ENCODE results near the gene ATG2A. TPM values are rescaled to one million over a fixed set of nuclear protein-coding genes. Genes with fewer than 3 reads are reported as not detected.

ATG2A gene
- total and polyA plus RNA-seq, 2 experiments from 2014 or later, result 13.3 to 36.2 TPM

DNA sequence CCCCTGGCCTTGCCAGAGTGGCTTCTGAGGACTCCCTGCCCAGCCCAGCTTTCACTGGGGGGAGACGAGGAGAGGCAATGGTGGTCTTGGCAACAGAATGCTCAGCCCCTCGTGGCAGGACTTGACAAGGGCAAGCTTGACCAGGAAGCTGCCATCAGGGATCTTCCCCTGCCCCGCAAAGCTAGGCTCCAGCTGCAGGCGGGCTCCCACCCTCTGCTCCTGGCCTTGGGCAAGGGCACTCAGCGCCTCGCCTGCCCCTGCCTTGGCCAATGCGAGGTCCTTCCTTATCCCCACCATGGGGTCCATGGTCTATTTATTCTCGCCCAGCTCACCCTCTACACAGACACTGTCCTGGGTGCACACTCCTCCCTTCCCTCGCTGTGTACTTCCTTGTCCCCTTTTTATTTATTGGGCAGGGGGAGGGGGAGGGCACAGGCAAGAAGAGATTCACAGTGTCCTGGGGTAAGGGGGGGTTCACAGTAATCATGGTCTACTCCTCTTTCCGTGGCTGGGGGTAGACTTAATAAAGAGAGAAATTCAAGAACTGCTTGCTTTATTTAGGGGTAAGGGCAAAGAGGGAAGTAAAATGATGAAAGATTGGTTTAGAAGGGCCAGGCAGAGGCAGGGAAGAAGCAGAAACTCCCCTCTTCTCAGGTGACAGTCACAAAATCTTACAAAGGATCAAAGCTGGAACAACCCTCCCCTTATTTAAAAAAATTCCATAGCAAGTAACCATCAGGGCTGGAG lies 17.1 kb upstream of the ATG2A start:
- no peak overlapping the region for H3K27ac ChIP-seq
- H3K27me3 ChIP-seq, result no peaks in the 10 kb centered on the region
- H3K9me3 ChIP-seq (ENCODE audit: low read depth), result no peaks in the 10 kb centered on the region
- DNase-seq (ENCODE audit: low read depth in 1 of 2, low spot score in 1 of 2), result no peak
- TF ChIP-seq, protein P1, sequence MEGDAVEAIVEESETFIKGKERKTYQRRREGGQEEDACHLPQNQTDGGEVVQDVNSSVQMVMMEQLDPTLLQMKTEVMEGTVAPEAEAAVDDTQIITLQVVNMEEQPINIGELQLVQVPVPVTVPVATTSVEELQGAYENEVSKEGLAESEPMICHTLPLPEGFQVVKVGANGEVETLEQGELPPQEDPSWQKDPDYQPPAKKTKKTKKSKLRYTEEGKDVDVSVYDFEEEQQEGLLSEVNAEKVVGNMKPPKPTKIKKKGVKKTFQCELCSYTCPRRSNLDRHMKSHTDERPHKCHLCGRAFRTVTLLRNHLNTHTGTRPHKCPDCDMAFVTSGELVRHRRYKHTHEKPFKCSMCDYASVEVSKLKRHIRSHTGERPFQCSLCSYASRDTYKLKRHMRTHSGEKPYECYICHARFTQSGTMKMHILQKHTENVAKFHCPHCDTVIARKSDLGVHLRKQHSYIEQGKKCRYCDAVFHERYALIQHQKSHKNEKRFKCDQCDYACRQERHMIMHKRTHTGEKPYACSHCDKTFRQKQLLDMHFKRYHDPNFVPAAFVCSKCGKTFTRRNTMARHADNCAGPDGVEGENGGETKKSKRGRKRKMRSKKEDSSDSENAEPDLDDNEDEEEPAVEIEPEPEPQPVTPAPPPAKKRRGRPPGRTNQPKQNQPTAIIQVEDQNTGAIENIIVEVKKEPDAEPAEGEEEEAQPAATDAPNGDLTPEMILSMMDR (IDR thresholded peaks at IDR 0.05; ENCODE audit: low read depth, low read length), result no peak
- no peaks in the 10 kb centered on the region for H3K4me1 ChIP-seq (ENCODE audit: low read depth)
- no peak overlapping the region for H3K4me3 ChIP-seq
- peaks cover 12% of the 10 kb centered on the region for H3K36me3 ChIP-seq

DNA sequence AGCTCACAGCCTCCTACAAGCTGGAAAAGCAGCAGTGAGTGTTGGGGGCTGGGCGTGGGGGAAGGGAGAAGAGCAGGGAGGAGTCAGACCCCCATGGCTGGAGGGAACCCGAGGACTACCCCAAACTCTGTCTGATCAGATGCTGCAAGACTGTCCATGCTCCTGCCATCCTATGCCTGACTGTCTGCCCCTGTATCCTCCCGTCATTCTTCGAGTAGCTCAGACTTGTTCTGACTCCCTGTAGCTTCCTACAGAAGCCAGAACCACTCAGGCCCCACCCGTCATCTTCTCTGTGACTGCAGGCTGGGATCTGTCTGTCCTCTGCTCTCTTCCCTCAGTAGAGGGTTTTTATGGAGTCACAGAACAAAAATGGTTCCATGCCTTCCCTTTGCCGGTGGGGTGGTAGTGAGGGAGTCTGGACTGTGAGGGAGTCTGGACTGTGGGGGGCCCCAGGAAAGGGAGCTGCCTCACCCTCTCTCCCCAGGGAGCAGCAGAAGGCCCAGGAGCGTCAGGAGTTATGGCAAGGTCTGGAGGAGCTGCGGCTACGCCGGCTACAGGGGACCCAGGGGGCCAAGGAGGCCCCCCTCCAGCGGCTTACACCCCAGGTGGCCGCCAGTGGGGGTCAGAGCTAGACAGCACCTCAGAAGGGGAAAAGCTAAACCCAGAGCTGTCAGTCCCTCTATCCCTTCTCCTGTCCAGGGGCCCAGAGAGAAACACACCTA lies 16.4 kb upstream of the ATG2A start:
- H3K36me3 ChIP-seq, result peaks cover 12% of the 10 kb centered on the region
- DNase-seq (ENCODE audit: low read depth in 1 of 2, low spot score in 1 of 2), result no peak
- no peaks in the 10 kb centered on the region for H3K4me1 ChIP-seq (ENCODE audit: low read depth)
- no peak overlapping the region for H3K27ac ChIP-seq
- H3K27me3 ChIP-seq, result no peaks in the 10 kb centered on the region
- no peaks in the 10 kb centered on the region for H3K9me3 ChIP-seq (ENCODE audit: low read depth)
- TF ChIP-seq, protein P1 (IDR thresholded peaks at IDR 0.05; ENCODE audit: low read depth, low read length), result no peak
- no peak overlapping the region for H3K4me3 ChIP-seq

DNA sequence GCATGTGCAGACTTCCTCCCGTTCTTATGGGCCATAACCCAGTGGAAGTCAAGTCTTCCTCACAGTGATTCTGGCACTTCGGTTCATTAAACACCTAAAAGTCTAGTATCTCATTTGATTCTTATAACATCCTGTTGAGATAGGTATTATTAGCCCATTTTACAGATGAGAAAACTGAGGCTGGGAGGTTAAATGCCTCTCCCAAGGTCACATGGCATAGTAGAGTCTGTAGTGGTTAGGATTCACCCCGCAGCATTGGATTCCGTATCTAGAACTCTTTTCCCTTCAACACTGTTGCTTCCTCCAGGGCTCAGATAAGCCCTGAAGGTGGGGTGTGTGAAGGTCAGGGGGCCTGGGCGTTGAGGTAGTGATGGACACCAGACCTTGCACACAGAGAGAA lies 15.3 kb upstream of the ATG2A start:
- Histone ChIP-seq H3K36me3 (peaks cover 12% of the 10 kb centered on the region), H3K4me1 (ENCODE audit: low read depth) (no peaks in the 10 kb centered on the region), H3K27ac (no peak overlapping the region), H3K4me3 (no peak overlapping the region), H3K9me3 (ENCODE audit: low read depth) (no peaks in the 10 kb centered on the region), H3K27me3 (no peaks in the 10 kb centered on the region)
- TF ChIP-seq, protein P1 (IDR thresholded peaks at IDR 0.05; ENCODE audit: low read depth, low read length), result no peak
- no peak for DNase-seq (ENCODE audit: low read depth in 1 of 2, low spot score in 1 of 2)

DNA sequence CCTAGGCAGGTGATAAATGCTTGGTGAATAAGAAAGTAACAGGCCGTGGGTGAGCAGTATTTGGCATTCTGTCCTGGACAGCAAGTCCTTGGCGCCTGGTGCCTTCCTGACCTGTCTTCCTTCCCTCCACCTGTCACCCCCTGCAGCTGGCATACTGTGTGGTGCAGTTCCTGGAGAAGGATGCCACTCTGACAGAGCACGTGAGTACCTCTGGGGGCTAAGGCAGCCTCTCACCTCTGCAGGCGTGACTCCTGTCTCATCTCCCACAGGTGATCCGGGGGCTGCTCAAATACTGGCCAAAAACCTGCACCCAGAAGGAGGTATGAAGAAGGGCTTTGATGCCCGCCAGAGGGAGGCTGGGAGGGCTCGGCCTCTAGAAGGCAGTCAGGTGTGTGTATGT lies 14.3 kb upstream of the ATG2A start:
- Histone ChIP-seq H3K4me3 (no peak overlapping the region), H3K4me1 (ENCODE audit: low read depth) (no peaks in the 10 kb centered on the region), H3K27me3 (no peaks in the 10 kb centered on the region), H3K27ac (no peak overlapping the region), H3K9me3 (ENCODE audit: low read depth) (no peaks in the 10 kb centered on the region), H3K36me3 (peaks cover 12% of the 10 kb centered on the region)
- no peak for DNase-seq (ENCODE audit: low read depth in 1 of 2, low spot score in 1 of 2)
- TF ChIP-seq, protein P1 (IDR thresholded peaks at IDR 0.05; ENCODE audit: low read depth, low read length), result no peak

DNA sequence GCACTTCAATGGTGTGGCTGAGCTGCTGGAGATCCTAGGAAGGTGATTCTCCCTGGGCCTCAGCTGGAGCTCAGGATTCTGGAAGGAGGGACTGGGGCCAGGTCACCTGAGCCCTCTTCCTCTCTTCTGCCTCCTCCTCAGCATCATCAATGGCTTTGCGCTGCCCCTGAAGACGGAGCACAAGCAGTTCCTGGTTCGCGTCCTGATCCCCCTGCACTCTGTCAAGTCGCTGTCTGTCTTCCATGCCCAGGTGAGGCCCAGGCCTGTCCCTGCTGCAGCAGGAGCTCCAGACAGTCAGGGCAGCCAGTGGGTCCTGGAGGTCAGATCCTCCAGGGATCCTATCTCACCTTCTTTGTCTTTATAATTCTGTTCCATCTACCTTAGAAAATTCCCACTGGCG lies 13.3 kb upstream of the ATG2A start:
- TF ChIP-seq, protein P1 (IDR thresholded peaks at IDR 0.05; ENCODE audit: low read depth, low read length), result no peak
- peaks cover 12% of the 10 kb centered on the region for H3K36me3 ChIP-seq
- no peaks in the 10 kb centered on the region for H3K9me3 ChIP-seq (ENCODE audit: low read depth)
- no peaks in the 10 kb centered on the region for H3K27me3 ChIP-seq
- DNase-seq (ENCODE audit: low read depth in 1 of 2, low spot score in 1 of 2), result no peak
- H3K27ac ChIP-seq, result no peak overlapping the region
- no peak overlapping the region for H3K4me3 ChIP-seq
- peaks cover under 1% of the 10 kb centered on the region for H3K4me1 ChIP-seq (ENCODE audit: low read depth)

Measured in cardiac muscle cell (in vitro differentiated cells and primary cell).